H9 (cell line): Measurements from ENCODE around the gene TCP10L. TPM values are rescaled to one million over a fixed set of nuclear protein-coding genes. Genes with fewer than 3 reads are reported as not detected.

Experiments
- DNase-seq: peaks from one replicate; pipeline ENCODE4 v3.0.0-alpha.2; 2017
- H2AFZ ChIP-seq: one replicate; pipeline ENCODE4 v1.6.1; 2013; ENCODE audit warnings: mild to moderate bottlenecking, low read length, control low read depth, moderate library complexity
- H2AK5ac ChIP-seq: 2 replicates; pipeline ENCODE4 v1.6.1; 2013; ENCODE audit warnings: low read length, control low read depth, mixed read lengths; ENCODE audit not compliant: insufficient read length
- H2BK120ac ChIP-seq: one replicate; pipeline ENCODE4 v1.6.1; 2013; ENCODE audit warnings: low read depth, mild to moderate bottlenecking, low read length, control low read depth, inconsistent platforms; ENCODE audit not compliant: poor library complexity, severe bottlenecking
- H2BK12ac ChIP-seq: 2 replicates; pipeline ENCODE4 v1.6.1; 2013; ENCODE audit warnings: low read length, control low read depth, mixed read lengths, low read depth; ENCODE audit not compliant: insufficient read length
- H2BK15ac ChIP-seq: 2 replicates; pipeline ENCODE4 v1.6.1; 2013; ENCODE audit warnings: low read depth, low read length, control low read depth
- H2BK20ac ChIP-seq: one replicate; pipeline ENCODE4 v1.6.1; 2013; ENCODE audit warnings: low read depth, mild to moderate bottlenecking, low read length, control low read depth, inconsistent platforms; ENCODE audit not compliant: poor library complexity, severe bottlenecking
- H2BK5ac ChIP-seq: 2 replicates; pipeline ENCODE4 v1.6.1; 2013; ENCODE audit warnings: low read length, control low read depth, mixed read lengths; ENCODE audit not compliant: insufficient read length
- H3K14ac ChIP-seq: 2 replicates; pipeline ENCODE4 v1.6.1; 2013; ENCODE audit warnings: low read length, control low read depth; ENCODE audit not compliant: insufficient read depth
- H3K18ac ChIP-seq: 2 replicates; pipeline ENCODE4 v1.6.1; 2013; ENCODE audit warnings: low read depth, mild to moderate bottlenecking, mixed read lengths, low read length, control low read depth; ENCODE audit not compliant: insufficient read length
- H3K23ac ChIP-seq: 2 replicates; pipeline ENCODE4 v1.6.1; 2013; ENCODE audit warnings: low read length, control low read depth, mixed read lengths, low read depth; ENCODE audit not compliant: insufficient read length
- H3K23me2 ChIP-seq: 2 replicates; pipeline ENCODE4 v1.6.1; 2013; ENCODE audit warnings: low read depth, mild to moderate bottlenecking, mixed read lengths, low read length, control low read depth; ENCODE audit not compliant: insufficient read length, poor library complexity, severe bottlenecking
- H3K27ac ChIP-seq: 2 replicates; pipeline ENCODE4 v1.5.1; 2013; ENCODE audit warnings: low read length, control low read depth, mixed read lengths, low read depth; ENCODE audit not compliant: insufficient read length
- H3K27me3 ChIP-seq: 2 replicates; pipeline ENCODE4 v1.6.1; 2013; ENCODE audit warnings: low read length, control low read depth, inconsistent platforms; ENCODE audit not compliant: insufficient read depth
- H3K4ac ChIP-seq: 2 replicates; pipeline ENCODE4 v1.6.1; 2013; ENCODE audit warnings: low read depth, mild to moderate bottlenecking, control low read depth, inconsistent platforms, low read length, moderate library complexity
- H3K4me1 ChIP-seq: 2 replicates; pipeline ENCODE4 v1.6.1; 2013; ENCODE audit warnings: low read length, control low read depth, inconsistent platforms; ENCODE audit not compliant: insufficient read depth
- H3K4me2 ChIP-seq: 2 replicates; pipeline ENCODE4 v1.6.1; 2013; ENCODE audit warnings: low read length, control low read depth, mixed read lengths; ENCODE audit not compliant: insufficient read length, insufficient read depth
- H3K56ac ChIP-seq: 2 replicates; pipeline ENCODE4 v1.6.1; 2013; ENCODE audit warnings: low read depth, mild to moderate bottlenecking, mixed read lengths, low read length, control low read depth; ENCODE audit not compliant: insufficient read length
- H3K79me1 ChIP-seq: 2 replicates; pipeline ENCODE4 v1.6.1; 2013; ENCODE audit warnings: low read depth, mild to moderate bottlenecking, moderate library complexity, low read length, control low read depth, inconsistent platforms; ENCODE audit not compliant: insufficient read depth, poor library complexity, severe bottlenecking
- H3K79me2 ChIP-seq: 2 replicates; pipeline ENCODE4 v1.6.1; 2013; ENCODE audit warnings: low read length, control low read depth, inconsistent platforms; ENCODE audit not compliant: insufficient read depth
- H3K9ac ChIP-seq: 2 replicates; pipeline ENCODE4 v1.6.1; 2013; ENCODE audit warnings: low read length, control low read depth, mixed read lengths; ENCODE audit not compliant: insufficient read length; ENCODE audit errors: extremely low read depth
- H3K9me3 ChIP-seq: one replicate; pipeline ENCODE4 v1.6.1; 2013; ENCODE audit warnings: low read depth, low read length, inconsistent platforms; ENCODE audit not compliant: control insufficient read depth
- H3T11ph ChIP-seq: one replicate; pipeline ENCODE4 v1.6.1; 2013; ENCODE audit warnings: mild to moderate bottlenecking, low read length, control low read depth, inconsistent platforms
- H4K20me1 ChIP-seq: one replicate; pipeline ENCODE4 v1.6.1; 2013; ENCODE audit not compliant: control insufficient read depth, insufficient read length, insufficient read depth
- H4K5ac ChIP-seq: 2 replicates; pipeline ENCODE4 v1.6.1; 2013; ENCODE audit warnings: low read depth, mild to moderate bottlenecking, mixed read lengths, low read length, control low read depth; ENCODE audit not compliant: insufficient read length
- H4K8ac ChIP-seq: replicated peaks from 2 replicates; pipeline ENCODE4 v1.6.1; 2013; ENCODE audit warnings: low read length, control low read depth, mixed read lengths, low read depth; ENCODE audit not compliant: insufficient read length
- H4K91ac ChIP-seq: 2 replicates; pipeline ENCODE4 v1.6.1; 2013; ENCODE audit warnings: low read depth, mild to moderate bottlenecking, moderate library complexity, mixed read lengths, low read length, control low read depth; ENCODE audit not compliant: insufficient read length
- H3K27ac Mint-ChIP-seq, 3 experiments: 2 replicates in 2 of 3; 3 replicates in 1 of 3; pipeline ENCODE4 v1.8.0; 2020 to 2021; ENCODE audit warnings: mixed read lengths in 3 of 3, mild to moderate bottlenecking in 1 of 3, moderate library complexity in 1 of 3
- H3K27me3 Mint-ChIP-seq: 2 replicates; pipeline ENCODE4 v1.8.0; 2021; ENCODE audit warnings: low read depth, mild to moderate bottlenecking, moderate library complexity, mixed read lengths
- H3K36me3 Mint-ChIP-seq, 3 experiments: 2 replicates in 2 of 3; 3 replicates in 1 of 3; pipeline ENCODE4 v1.8.0; 2020 to 2021; ENCODE audit warnings: low read depth in 3 of 3, mixed read lengths in 3 of 3; ENCODE audit not compliant: insufficient read depth in 1 of 3
- H3K4me1 Mint-ChIP-seq, 2 experiments: 2 replicates each; pipeline ENCODE4 v1.8.0; 2020; ENCODE audit warnings: mixed read lengths in 2 of 2
- H3K4me3 Mint-ChIP-seq, 2 experiments: 2 replicates in 1 of 2; 3 replicates in 1 of 2; pipeline ENCODE4 v1.8.0; 2020 to 2021; ENCODE audit warnings: mild to moderate bottlenecking in 2 of 2, mixed read lengths in 2 of 2, moderate library complexity in 1 of 2
- H3K9me3 Mint-ChIP-seq, 2 experiments: 2 replicates in 1 of 2; 3 replicates in 1 of 2; pipeline ENCODE4 v1.8.0; 2020; ENCODE audit warnings: mild to moderate bottlenecking in 2 of 2, mixed read lengths in 2 of 2, moderate library complexity in 1 of 2
- WGBS: extraction: QIAGEN DNeasy Blood & Tissue Kit; methylation state at CpG from one replicate; pipeline ENCODE4 v1.1.7; 2013; ENCODE audit warnings: missing lambda C conversion rate, low lambda C conversion rate, mixed read lengths; ENCODE audit not compliant: insufficient read length; ENCODE audit errors: extremely low coverage; 5-methylcytosine and 5-hydroxymethylcytosine counted together
- total RNA-seq: library from RNA; stranded (reverse); gene quantifications from 2 replicates; pipeline ENCODE4 v1.2.1, GENCODE V29; 2021
- TF ChIP-seq, protein P1 (sequence below): fragments of 200-600 bp; sonication (generic); conservative IDR thresholded peaks from 3 replicates; pipeline ENCODE4 v1.8.0; 2021; ENCODE audit warnings: antibody characterized with exemption, mild to moderate bottlenecking

The TCP10L gene
- total RNA-seq, 1 experiment from 2014 or later = 5.1 TPM

DNA sequence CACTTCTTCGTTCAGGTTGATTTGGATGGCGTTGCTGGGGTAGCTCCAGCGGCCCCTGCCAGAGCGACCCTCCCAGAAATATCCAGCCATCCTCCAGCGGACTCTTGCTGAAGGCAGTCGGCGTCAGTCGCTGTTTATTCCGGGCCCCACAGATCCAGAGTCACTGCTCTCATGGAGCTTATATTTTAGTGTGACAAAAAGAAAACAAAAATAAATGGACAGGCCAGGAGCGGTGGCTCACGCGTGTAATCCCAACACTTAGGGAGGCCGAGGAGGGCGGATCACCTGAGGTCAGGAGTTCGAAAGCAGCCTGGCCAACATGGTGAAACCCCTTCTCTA is 27.6 kb upstream of the TCP10L start:
- 0 out of 2 replicates have a peak overlapping the region, but pooled peaks have one; percentile 37 for H3K14ac ChIP-seq
- H4K8ac ChIP-seq = no peak overlapping the region
- H3K27ac ChIP-seq = peak overlapping the region; percentile 2
- H2BK12ac ChIP-seq = no peak overlapping the region
- Mint-ChIP-seq H3K4me3 (peak overlapping the region; percentile 97 to 98), H3K9me3 (no peaks in the 10 kb centered on the region), H3K27me3 (peaks cover 5% of the 10 kb centered on the region; the same call in 1 of the 2 replicates), H3K27ac (peak overlapping the region; percentile 98 to 99 (median 99); a peak in 6 of 7 replicates), H3K4me1 (peaks cover 5 to 8% of the 10 kb centered on the region in 2 experiments; a peak in 3 of 4 replicates), H3K36me3 (peaks cover 6 to 18% (median 15%) of the 10 kb centered on the region in 3 experiments; a peak in 6 of 7 replicates)
- no peak overlapping the region for H2BK15ac ChIP-seq
- no CpG with 5 or more reads among the region's 15 CpGs for WGBS
- no peak overlapping the region for H3K23ac ChIP-seq
- H3K4ac ChIP-seq = no peak overlapping the region
- H4K5ac ChIP-seq = no peak overlapping the region
- H3K9ac ChIP-seq = peak overlapping the region; percentile 48
- H2BK20ac ChIP-seq = no peak overlapping the region
- no peaks in the 10 kb centered on the region; the same call in 1 of the 2 replicates for H3K4me1 ChIP-seq
- TF ChIP-seq, protein P1, sequence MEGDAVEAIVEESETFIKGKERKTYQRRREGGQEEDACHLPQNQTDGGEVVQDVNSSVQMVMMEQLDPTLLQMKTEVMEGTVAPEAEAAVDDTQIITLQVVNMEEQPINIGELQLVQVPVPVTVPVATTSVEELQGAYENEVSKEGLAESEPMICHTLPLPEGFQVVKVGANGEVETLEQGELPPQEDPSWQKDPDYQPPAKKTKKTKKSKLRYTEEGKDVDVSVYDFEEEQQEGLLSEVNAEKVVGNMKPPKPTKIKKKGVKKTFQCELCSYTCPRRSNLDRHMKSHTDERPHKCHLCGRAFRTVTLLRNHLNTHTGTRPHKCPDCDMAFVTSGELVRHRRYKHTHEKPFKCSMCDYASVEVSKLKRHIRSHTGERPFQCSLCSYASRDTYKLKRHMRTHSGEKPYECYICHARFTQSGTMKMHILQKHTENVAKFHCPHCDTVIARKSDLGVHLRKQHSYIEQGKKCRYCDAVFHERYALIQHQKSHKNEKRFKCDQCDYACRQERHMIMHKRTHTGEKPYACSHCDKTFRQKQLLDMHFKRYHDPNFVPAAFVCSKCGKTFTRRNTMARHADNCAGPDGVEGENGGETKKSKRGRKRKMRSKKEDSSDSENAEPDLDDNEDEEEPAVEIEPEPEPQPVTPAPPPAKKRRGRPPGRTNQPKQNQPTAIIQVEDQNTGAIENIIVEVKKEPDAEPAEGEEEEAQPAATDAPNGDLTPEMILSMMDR = no peak
- no peak for DNase-seq
- H3K4me2 ChIP-seq = peak overlapping the region; percentile 69
- peak overlapping the region; percentile 56 for H3K18ac ChIP-seq
- H2BK120ac ChIP-seq = no peak overlapping the region
- H3K9me3 ChIP-seq = no peaks in the 10 kb centered on the region
- H2AFZ ChIP-seq = no peak overlapping the region
- H3K56ac ChIP-seq = no peak overlapping the region
- no peak overlapping the region for H4K91ac ChIP-seq
- no peaks in the 10 kb centered on the region for H3K79me2 ChIP-seq
- H2BK5ac ChIP-seq = no peak overlapping the region
- H3K27me3 ChIP-seq = no peaks in the 10 kb centered on the region
- H3K23me2 ChIP-seq = no peaks in the 10 kb centered on the region
- H4K20me1 ChIP-seq = no peaks in the 10 kb centered on the region
- no peak overlapping the region for H3T11ph ChIP-seq
- H3K79me1 ChIP-seq = peaks cover 6% of the 10 kb centered on the region
- H2AK5ac ChIP-seq = no peak overlapping the region
